HT1080 (cell line): ENCODE data around the gene GPR32. TPM values are rescaled to one million over a fixed set of nuclear protein-coding genes. Genes with fewer than 3 reads are reported as not detected.
"Not testable (repeated sequence)": the region's sequence is repeated elsewhere in the genome, so short reads cannot be mapped to it uniquely, and the experiment has no call there.

Source experiments
- DNase-seq: peaks from one replicate; pipeline ENCODE4 v3.0.0-alpha.2; 2015; ENCODE audit warnings: low read depth
- polyA plus RNA-seq, 2 experiments: library from polyadenylated mRNA; depleted of rRNA; stranded (reverse); fragments of >200 nt; gene quantifications; 2 replicates each; pipeline ENCODE4 v1.2.3, GENCODE V29; 2015
- total RNA-seq: library from RNA; depleted of rRNA; stranded (reverse); fragments of >200 nt; shearing (Covaris generic); gene quantifications from 2 replicates; pipeline ENCODE4 v1.2.3, GENCODE V29; 2014; rRNA removed

The GPR32 gene, protein sequence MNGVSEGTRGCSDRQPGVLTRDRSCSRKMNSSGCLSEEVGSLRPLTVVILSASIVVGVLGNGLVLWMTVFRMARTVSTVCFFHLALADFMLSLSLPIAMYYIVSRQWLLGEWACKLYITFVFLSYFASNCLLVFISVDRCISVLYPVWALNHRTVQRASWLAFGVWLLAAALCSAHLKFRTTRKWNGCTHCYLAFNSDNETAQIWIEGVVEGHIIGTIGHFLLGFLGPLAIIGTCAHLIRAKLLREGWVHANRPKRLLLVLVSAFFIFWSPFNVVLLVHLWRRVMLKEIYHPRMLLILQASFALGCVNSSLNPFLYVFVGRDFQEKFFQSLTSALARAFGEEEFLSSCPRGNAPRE
- total RNA-seq = not detected in 2 replicates
- polyA plus RNA-seq (2015; cell fraction: cytosol; rRNA removed) = not detected in 2 replicates
- not detected in 2 replicates for polyA plus RNA-seq (2015; cell fraction: nucleus; rRNA removed)

DNA sequence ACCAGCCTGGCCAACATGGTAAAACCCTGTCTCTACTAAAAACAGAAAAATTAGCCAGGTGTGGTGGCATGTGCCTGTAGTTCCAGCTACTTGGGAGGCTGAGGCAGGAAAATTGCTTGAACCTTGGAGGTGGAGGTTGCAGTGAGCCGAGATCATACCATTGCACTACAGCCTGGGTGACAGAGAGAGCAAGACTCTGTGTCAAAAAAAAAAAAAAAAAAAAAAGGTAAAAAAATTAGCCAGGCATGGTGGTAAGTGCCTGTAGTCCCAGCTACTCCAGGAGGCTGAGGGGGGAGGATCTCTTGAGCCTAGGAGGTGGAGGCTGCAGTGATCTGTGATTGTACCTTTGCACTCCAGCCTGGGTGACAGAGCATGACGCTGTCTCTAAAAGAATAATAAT is at the start of gene GPR32:
GPR32 (plus strand) TSS at position 301 of the 400 bp plus-strand sequence. CDS start 137 bp downstream, outside the sequence.
- DNase-seq = not testable (repeated sequence)

DNA sequence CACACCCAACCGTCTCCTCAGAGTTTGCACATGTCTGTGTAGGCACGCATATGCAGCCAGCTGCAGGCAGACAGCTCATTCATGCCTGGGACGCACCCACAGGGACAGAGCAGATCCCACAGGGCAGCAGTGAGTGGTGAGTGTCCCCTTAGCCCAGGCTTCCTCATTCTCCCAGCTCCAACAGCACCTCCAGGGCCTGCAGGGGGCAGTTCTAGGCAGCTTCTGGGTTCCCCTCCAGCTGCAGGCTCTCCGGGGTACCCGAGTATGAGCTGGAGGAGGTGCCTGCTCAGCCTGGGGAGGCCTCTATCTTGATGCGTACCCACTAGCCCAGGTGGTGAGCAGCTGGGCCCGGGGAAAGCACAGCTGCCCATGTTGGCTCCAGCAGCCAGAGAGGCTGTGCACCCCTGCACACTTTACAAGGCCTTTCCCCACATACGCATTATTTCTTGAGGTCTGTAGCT is 49.3 kb upstream of the GPR32 start:
- peak; percentile 66 for DNase-seq

DNA sequence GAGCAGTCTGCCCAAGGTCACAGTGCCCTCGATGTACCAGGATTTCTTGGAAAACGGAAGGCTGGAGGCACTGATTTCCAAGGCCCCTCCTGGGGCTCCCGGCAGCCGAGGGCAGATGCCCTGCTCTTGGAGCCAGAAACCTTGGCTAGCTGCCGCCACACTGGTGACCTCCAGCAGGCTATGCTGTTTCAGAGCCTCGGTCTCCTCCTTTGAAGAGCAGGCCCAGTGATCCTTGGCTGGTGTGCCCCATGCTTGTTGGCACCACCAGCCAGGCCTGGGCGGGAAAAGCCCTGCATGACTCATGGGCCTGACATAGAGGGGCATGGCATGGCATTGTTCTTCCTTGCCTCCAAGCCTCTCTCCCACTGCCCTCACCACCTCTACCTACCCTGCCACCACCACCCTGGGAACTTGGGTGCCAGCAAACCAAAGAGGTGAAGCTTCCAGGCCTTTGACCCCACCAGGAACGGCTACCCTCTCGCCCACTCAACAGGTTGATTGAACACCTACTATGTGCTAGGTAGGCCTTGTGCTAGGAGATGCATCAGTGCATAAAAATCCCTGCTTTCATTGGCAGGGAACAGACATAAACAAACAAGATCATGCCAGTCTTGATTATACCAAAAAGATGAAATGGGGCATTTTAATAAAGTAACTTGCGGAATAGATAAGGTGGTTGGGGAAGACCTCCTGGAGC is 48.7 kb upstream of the GPR32 start:
- peak; percentile 55 for DNase-seq

DNA sequence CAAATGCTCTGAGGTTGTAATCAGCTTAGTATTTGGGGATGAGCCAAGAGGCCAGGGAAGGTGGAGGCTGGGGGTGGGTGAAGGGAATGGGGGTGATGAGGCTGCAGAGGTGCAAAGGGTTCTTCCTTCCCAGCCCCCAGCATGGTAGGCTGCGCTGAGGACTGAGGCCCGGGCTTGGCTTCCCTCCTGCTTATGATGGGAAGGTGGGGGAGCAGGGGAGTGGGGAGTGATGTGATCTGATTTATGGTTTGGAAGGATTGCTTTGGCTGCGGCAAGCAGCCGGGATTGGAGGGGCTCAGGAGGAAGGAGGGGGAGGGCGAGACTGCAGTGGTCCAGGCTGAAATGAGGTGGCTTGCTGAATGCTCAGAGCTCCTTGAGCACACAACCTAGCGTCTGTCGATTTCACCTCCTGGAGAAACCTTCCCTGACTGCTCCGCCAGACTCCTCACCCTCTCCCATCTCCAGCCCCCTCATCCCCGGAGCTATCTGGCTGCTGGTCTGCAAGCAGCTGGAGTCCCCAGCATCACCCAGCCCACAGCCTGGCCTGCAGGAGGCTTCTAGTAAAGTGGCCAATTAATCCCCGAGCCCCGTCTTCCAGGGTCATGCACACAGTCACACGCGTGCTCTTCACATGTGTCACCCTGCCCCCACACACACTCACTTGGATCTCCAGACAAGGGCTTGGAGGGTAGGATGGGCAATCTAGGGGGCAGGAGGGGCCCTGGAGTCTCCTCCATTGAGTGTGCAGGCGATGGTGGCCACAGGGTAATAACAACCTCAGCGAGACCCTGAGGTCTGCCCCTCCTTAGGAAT is 47.9 kb upstream of the GPR32 start:
- DNase-seq = peak; percentile 19

DNA sequence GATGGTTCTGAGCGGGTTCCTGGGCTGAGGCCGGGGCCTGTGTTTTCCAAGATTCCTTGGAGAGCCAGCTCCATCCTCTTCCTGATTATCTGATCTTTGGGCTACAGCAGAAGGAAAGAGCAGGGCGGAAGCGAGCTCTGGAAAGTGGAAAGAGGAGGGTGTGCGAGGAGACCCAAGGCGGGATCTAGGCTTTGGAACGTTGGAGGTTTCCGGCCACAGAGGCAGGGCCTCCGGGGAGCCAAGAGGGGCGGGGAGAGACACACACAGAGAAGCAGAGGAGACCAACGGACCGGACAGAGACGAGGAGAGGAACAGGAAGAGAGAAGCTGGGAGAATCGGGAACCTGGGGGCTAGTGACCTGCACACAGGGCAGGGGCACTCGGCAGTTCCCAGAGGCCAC is 47.2 kb upstream of the GPR32 start, which contains the start of gene CLEC11A:
CLEC11A (plus strand) TSS at position 296 of the 400 bp plus-strand sequence. CDS start 162 bp downstream, outside the sequence.
- DNase-seq = peak; percentile 91

DNA sequence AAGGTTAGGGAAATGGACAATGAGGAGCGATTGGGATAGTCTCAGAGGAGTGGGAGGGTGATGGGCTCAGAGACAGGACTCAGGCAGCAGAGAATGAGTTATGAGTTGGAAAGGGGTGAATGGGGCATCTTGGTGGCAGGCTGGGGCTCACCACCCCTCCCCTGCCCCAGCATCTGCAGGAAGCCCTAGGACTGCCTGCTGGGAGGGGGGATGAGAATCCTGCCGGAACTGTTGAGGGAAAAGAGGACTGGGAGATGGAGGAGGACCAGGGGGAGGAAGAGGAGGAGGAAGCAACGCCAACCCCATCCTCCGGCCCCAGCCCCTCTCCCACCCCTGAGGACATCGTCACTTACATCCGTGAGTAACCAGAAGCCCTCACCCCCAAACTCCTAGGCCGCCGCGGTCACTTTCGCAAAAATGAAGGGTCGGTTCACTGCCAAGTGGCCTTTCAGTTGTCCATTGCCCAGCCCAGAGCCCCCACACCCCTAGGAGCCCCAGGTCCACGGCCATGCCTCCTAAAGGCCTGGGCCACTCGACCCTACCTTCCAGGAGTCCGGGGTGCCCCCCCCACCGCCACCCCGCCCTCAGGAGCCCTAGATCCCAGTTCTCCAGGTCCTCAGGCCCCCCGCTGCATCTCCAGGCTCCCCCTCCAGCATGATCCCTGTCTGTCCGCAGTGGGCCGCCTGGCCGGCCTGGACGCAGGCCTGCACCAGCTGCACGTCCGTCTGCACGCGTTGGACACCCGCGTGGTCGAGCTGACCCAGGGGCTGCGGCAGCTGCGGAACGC is 46.3 kb upstream of the GPR32 start:
- peak; percentile 47 for DNase-seq

DNA sequence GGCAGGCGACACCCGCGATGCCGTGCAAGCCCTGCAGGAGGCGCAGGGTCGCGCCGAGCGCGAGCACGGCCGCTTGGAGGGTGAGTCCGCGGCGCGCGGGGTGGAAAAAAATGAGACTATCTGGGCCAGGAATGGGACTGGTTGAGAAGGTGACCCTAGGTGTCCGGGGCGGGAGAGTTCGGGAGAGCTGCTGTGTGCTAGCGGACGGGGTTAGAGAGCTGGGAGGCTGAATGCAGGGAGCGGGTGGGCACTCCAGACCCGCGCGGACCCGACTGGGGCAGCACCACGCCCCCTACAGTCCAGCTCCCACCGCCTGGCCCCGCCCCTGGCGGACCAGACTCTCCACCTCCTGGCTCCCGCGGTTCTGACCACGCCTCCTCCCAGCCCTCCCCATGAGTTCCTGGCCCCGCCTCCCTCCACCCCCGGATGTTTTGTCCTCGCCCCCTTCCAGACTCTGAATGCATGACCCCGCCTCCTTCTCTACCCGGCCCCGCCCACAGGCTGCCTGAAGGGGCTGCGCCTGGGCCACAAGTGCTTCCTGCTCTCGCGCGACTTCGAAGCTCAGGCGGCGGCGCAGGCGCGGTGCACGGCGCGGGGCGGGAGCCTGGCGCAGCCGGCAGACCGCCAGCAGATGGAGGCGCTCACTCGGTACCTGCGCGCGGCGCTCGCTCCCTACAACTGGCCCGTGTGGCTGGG is 45.6 kb upstream of the GPR32 start:
- peak; percentile 96 for DNase-seq

DNA sequence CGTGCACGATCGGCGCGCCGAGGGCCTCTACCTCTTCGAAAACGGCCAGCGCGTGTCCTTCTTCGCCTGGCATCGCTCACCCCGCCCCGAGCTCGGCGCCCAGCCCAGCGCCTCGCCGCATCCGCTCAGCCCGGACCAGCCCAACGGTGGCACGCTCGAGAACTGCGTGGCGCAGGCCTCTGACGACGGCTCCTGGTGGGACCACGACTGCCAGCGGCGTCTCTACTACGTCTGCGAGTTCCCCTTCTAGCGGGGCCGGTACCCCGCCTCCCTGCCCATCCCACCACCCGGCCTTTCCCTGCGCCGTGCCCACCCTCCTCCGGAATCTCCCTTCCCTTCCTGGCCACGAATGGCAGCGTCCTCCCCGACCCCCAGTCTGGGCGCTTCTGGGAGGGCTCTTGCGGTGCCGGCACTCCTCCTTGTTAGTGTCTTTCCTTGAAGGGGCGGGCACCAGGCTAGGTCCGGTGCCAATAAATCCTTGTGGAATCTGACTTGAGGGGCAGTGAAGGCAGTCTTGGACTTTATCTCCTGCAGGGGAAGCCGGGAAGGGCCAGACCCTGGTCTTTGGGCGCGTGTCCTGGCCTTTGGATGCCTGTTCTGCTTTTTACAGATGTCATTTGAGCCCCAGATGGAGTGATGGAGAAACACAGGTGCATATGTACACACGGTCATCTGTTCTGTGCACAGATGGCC is 44.9 kb upstream of the GPR32 start:
- no peak for DNase-seq

DNA sequence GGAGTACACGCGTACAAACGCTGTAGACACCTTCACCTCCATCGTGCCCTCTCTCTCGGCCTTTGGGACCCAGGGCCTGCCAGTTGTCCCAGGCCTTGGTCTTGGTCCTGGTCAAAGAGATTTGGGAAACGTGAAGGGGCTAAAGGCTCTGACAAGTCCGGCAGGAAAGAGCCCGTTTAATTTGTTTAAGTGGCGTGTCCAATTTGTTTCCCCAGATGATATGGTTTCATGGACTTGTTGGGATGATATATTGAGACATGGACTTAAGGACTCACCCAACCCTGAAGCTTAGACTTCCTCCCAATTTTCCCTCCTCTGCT is 44.4 kb upstream of the GPR32 start:
- DNase-seq = no peak

DNA sequence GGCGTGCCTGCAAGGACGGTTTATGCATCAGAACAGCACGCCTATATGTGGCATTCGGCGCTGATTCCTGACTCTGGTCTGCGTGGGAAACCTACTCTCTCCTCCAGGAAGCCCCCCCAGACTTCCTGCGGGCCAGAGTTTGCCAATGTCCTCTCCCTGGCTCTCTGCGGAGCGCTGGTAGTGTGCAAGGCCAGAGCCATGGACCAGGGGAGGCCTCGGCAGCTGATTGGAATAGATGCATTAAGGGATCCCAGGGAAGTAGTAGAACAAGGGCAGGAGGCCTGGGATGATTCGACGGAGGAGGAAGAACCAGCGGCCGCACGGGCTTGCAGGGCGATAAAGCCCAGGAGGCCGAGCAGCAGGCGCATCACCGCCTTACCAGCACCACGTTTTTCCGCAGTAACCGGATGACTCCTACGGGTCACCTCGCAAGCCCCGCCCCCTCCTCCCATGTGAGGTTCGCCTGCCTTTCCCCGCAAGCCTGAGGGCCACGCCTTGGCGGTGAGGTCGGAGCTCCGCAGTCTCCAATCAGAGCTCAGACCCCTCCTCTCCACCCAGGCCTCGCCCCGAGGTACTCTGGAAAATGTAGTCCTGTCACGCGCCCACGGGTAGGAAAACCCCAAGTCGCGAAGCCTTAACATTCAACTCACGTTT is 42.1 kb upstream of the GPR32 start:
- no peak for DNase-seq

DNA sequence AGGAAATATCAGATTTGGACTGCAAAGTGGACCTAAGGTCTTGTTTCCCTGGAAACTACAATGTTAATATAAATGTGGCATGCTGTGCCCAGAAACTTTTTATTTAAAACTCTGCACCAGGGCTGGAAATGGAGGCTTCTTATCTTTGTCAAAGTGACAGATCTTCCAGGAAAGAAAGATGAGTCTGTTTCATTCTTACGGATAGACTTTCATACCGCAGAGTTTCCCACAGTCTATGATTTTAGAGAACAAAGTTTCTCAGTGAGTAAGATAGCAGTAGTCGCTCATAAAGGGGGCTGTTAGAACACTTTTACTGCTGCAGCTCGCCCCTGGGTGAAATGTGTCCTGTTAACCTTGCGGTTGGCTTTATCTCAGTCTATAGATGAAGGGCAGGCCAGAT is 40.4 kb upstream of the GPR32 start:
- DNase-seq = no peak

DNA sequence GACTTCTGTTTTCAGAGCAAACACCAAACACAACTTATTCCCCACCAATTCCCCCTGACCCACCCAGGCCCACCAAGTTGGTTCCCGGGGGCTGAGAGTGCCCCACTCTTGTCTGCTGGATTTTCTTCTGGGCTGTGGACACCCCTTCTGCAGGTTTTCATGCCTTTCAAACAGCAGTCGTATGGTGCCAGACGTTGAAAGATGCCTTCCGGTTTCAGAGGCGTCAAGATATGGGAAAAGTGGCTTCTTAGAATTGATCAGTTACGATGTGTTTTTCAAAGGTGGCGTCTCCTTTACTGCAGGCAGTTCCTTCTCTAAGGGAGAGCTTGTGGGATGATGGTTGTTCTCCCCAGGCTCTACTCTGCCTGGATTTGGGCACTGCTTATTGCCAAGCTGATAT is 34.4 kb upstream of the GPR32 start:
- DNase-seq = no peak

DNA sequence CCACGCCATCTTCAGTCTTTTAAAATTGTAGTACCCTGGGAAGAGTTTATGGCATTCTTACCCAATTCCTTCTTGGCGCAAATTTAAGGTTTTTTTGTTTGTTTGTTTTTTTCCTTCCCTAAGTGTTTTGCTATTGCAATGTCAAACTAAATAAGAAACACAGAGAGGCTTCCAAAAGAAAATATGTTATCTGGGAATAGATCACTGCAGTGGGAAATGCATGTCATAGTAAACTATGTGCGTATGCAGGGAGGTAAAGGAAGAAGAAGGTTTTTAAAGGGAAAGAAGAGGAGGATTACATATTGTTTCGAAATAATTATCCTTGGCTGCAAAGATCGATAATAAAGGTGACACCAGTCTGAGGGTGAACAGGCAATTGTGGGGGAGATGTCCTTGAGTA is 33.9 kb upstream of the GPR32 start:
- DNase-seq = no peak

DNA sequence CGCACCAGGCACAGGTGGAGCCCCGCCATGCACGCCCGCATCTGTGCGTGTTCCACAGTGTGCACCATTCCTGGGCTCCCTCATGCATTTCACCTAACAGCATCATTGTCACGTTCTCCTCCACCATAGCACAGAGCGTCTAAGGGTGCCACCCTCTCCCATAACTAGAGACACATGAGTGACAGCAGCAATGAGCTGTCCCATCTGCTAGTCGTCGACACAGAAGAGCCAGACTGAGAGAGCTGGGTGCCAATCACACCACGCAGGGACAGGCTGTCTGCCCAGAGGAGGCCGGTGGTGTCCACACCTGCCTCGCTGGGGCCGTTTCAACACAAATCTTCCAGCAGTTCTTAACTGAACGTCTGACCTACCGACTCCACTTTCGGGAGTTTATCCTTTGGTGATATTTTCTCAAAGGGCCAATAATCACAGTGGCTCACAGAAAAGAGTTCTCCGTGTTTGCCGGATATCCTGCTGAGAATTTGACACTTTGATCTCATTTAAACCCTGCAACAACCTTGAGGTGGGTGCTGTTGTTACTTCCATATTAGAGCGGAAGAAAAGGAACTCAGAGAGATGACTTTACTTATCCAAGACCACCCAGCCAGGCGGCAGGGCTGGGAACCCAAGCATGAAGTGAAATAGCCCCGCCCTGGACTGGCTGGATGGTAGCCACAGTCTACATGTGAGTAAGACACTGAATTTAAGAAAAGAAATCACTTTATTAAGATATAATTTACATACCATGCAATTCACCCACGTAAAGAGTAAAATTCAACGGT is 30.9 kb upstream of the GPR32 start:
- DNase-seq = no peak

DNA sequence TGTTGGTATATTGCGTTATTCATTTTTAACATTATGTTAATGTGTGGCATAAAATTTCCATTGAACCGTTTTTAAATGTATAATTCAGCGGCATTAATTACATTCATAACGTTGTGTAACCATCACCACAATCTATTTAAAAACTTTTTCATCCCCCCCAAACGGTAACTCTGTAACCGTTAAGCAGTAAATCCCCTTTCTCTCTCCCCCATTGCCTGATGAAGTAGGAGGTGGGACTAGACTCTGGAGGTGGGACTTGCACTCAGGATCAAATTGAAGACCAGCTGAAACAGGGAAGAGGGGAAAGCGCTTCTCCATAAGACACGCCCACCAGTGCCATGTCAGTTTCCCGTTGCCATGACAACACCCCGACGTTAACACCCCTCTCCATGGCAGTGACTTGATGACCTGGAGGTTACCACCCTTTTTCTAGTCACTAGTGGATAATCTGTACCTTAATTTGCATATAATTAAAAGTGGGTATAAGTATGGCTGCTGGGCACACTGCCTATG is 30.3 kb upstream of the GPR32 start:
- DNase-seq = no peak

DNA sequence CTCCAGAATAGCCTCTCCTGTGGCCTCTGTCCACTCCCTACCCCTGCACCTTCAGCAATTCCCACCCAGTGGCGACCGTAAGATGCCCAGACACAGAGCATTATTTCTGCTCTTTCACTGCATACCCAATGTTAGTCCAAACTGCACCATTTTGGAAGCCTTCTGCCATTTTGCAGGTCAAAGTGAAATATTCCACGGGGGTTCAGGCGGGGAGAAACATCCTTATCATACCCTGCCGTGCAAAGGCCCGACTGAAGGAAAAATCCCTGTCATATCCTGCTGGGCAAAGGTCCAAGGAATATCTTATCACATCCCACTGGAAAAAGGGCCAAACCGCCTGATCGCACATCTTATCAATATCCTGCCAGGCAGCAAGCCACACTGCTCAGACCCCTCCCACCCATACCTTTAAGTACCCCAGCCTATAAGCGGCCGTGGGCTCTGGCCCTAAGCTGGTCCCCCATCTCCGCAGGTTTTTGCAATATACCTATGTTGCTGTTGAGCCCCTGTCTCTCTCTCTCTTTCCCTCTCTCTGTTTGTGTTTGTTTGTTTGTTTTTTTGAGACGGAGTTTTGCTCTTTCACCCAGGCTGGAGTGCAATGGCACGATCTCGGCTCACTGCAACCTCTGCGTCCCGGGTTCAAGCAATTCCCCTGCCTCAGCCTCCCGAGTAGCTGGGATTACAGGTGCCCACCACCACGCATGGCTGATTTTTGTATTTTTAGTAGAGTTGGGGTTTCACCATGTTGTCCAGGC is 28.9 kb upstream of the GPR32 start:
- no peak for DNase-seq

DNA sequence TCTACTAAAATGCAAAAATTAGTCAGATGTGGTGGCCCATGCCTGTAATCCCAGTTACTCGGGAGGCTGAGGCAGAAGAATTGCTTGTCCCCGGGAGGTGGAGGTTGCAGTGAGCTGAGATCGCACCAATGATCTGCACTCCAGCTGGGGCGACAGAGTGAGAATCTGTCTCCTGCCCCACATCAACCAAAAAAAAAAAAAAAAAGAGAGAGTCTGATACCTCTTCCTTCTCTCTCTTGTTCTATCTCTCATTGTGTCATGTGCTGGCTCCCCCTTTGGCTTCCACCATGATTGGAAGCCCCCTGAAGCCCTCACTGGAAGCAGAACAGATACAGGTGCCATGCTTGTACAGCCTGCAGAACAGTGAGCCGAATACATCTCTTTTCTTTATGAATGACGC is 26.7 kb upstream of the GPR32 start:
- DNase-seq = no peak
